Smooth muscle cell (in vitro differentiated cells): ENCODE measurements around the gene CSTF3. TPM values are rescaled to one million over a fixed set of nuclear protein-coding genes. Genes with fewer than 3 reads are reported as not detected.

Source experiments
- DNase-seq: peaks from one replicate; lab custom pipeline; 2025; ENCODE audit not compliant: unreplicated experiment; lab: John Stamatoyannopoulos, UW
- H2AFZ ChIP-seq: fragments of 200-600 bp; sonication (generic); 2 replicates; pipeline ENCODE4 v1.6.0; 2016; ENCODE audit warnings: antibody characterized with exemption, low read depth, mild to moderate bottlenecking
- H3F3A ChIP-seq: fragments of 200-600 bp; sonication (generic); 2 replicates; pipeline ENCODE4 v1.6.0; 2017; ENCODE audit warnings: antibody characterized with exemption, low read depth
- H3K27ac ChIP-seq: fragments of 200-600 bp; sonication (generic); 2 replicates; pipeline ENCODE4 v1.5.1; 2016; ENCODE audit warnings: low read depth, mild to moderate bottlenecking
- H3K27me3 ChIP-seq: fragments of 200-600 bp; sonication (generic); 2 replicates; pipeline ENCODE4 v1.6.1; 2016; ENCODE audit warnings: low read depth, mild to moderate bottlenecking
- H3K36me3 ChIP-seq: fragments of 200-600 bp; sonication (generic); 2 replicates; pipeline ENCODE4 v1.5.1; 2016; ENCODE audit warnings: low read depth
- H3K4me1 ChIP-seq: fragments of 200-600 bp; sonication (generic); 2 replicates; pipeline ENCODE4 v1.5.1; 2016; ENCODE audit warnings: low read depth
- H3K4me2 ChIP-seq: fragments of 200-600 bp; sonication (generic); 2 replicates; pipeline ENCODE4 v1.6.0; 2016; ENCODE audit warnings: mild to moderate bottlenecking
- H3K4me3 ChIP-seq: fragments of 200-600 bp; sonication (generic); 2 replicates; pipeline ENCODE4 v1.5.1; 2016; ENCODE audit warnings: mild to moderate bottlenecking
- H3K79me2 ChIP-seq: fragments of 200-600 bp; sonication (generic); 2 replicates; pipeline ENCODE4 v1.6.0; 2016; ENCODE audit warnings: low read depth, mild to moderate bottlenecking
- H3K9ac ChIP-seq: fragments of 200-600 bp; sonication (generic); 2 replicates; pipeline ENCODE4 v1.6.0; 2016; ENCODE audit warnings: low read depth
- H3K9me3 ChIP-seq: fragments of 200-600 bp; sonication (generic); replicated peaks from 2 replicates; pipeline ENCODE4 v1.5.1; 2016; ENCODE audit warnings: low read depth
- H4K20me1 ChIP-seq: fragments of 200-600 bp; sonication (generic); 2 replicates; pipeline ENCODE4 v1.6.0; 2016; ENCODE audit warnings: low read depth
- WGBS: methylation state at CpG from one replicate; pipeline ENCODE4 v1.1.7; 2016; ENCODE audit warnings: low lambda C conversion rate; 5-methylcytosine and 5-hydroxymethylcytosine counted together
- polyA plus RNA-seq: library from polyadenylated mRNA; unstranded; fragments of >200 nt; fragmentation: Nextera tagmentation; extraction: Ambion mirVana; gene quantifications from 2 replicates; pipeline ENCODE4 v1.2.1, GENCODE V29; 2016
- total RNA-seq: library from RNA; depleted of rRNA; stranded (reverse); fragments of >200 nt; gene quantifications from 2 replicates; pipeline ENCODE4 v1.2.3, GENCODE V29; 2014
- TF ChIP-seq, protein P1 (sequence below): fragments of 200-600 bp; sonication (generic); IDR thresholded peaks from 2 replicates; pipeline ENCODE4 v1.5.1; 2017; ENCODE audit warnings: borderline replicate concordance, mild to moderate bottlenecking, antibody characterized with exemption; ENCODE audit not compliant: insufficient read depth, poor library complexity, severe bottlenecking

CSTF3 gene
- total and polyA plus RNA-seq, 2 experiments from 2014 or later: 25.9 to 30.4 TPM

DNA sequence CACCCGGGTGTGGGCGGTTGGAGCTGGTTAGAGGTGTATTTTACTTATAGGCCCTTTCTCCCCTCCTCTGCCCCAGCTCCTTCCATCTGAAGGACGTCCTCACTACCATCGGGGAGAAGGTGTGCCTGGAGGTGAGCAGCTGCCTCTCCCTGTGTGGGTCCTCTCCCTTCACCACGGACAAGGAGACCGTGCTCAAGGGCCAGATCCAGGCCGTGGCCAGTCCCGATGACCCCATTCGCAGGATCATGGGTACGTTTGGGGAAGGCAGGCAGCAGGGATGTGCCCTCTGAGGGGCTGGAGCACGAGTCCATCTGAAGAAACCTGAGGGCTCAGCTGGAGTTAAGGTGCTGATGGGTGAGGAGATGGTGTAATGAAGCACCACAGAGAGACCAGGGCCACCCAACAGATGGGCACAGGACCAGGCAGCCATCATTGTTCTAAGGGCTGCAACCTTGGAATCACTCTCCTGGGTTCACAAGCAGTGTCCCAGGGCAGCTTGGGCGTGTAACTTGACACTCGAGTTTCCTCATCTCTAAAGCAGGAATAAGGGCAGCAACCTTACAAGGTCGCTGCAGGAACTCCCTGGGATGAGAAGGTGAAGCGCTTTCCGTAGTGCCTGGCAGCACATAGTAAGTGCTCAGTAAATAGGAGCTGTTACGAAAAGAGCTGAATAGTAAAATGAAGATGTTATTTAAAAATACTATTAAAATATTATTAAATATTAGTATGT is 92.5 kb downstream of the CSTF3 start:
- TF ChIP-seq, protein P1, sequence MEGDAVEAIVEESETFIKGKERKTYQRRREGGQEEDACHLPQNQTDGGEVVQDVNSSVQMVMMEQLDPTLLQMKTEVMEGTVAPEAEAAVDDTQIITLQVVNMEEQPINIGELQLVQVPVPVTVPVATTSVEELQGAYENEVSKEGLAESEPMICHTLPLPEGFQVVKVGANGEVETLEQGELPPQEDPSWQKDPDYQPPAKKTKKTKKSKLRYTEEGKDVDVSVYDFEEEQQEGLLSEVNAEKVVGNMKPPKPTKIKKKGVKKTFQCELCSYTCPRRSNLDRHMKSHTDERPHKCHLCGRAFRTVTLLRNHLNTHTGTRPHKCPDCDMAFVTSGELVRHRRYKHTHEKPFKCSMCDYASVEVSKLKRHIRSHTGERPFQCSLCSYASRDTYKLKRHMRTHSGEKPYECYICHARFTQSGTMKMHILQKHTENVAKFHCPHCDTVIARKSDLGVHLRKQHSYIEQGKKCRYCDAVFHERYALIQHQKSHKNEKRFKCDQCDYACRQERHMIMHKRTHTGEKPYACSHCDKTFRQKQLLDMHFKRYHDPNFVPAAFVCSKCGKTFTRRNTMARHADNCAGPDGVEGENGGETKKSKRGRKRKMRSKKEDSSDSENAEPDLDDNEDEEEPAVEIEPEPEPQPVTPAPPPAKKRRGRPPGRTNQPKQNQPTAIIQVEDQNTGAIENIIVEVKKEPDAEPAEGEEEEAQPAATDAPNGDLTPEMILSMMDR: no peak
- WGBS: 97% methylated on average over 17 of the region's 17 CpGs
- H3K4me2 ChIP-seq: no peak overlapping the region
- H3K36me3 ChIP-seq: peaks cover 8% of the 10 kb centered on the region
- H3K9me3 ChIP-seq: no peaks in the 10 kb centered on the region
- H3K27ac ChIP-seq: no peak overlapping the region
- no peaks in the 10 kb centered on the region for H4K20me1 ChIP-seq
- H3K27me3 ChIP-seq: no peaks in the 10 kb centered on the region
- H3K9ac ChIP-seq: no peak overlapping the region
- no peak overlapping the region for H3K4me3 ChIP-seq
- no peaks in the 10 kb centered on the region for H3K79me2 ChIP-seq
- no peak for DNase-seq
- H3K4me1 ChIP-seq: no peaks in the 10 kb centered on the region
- H2AFZ ChIP-seq: no peak overlapping the region
- no peaks in the 10 kb centered on the region for H3F3A ChIP-seq

DNA sequence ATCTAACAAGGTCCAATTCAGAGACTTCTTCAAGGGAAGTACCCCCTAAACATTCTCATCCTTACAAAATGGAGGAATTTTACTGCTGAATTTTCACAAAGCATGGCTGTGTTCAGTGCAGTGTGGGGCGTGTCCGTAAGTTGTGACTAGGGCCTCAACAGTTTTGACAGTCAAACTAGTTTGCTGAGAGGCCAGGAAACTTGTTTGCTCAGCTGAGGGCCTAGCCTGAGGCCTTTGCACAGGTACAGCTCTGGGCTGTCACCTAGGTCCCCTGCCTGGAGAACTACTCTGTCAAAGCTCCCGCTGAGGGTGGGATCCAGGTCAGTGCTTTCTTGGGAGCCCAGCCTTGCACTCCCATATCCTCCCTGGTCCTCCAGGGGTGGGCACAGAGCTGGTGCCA is 94.0 kb downstream of the CSTF3 start:
- Histone ChIP-seq H3F3A (peaks cover 3% of the 10 kb centered on the region), H3K4me3 (no peak overlapping the region), H3K4me1 (no peaks in the 10 kb centered on the region), H3K9ac (no peak overlapping the region), H3K36me3 (no peaks in the 10 kb centered on the region), H4K20me1 (no peaks in the 10 kb centered on the region), H2AFZ (no peak overlapping the region), H3K27ac (no peak overlapping the region), H3K9me3 (no peaks in the 10 kb centered on the region), H3K27me3 (no peaks in the 10 kb centered on the region), H3K79me2 (no peaks in the 10 kb centered on the region), H3K4me2 (no peak overlapping the region)
- no peak for DNase-seq
- TF ChIP-seq, protein P1: no peak
- WGBS: 92% methylated on average over 3 of the region's 3 CpGs

DNA sequence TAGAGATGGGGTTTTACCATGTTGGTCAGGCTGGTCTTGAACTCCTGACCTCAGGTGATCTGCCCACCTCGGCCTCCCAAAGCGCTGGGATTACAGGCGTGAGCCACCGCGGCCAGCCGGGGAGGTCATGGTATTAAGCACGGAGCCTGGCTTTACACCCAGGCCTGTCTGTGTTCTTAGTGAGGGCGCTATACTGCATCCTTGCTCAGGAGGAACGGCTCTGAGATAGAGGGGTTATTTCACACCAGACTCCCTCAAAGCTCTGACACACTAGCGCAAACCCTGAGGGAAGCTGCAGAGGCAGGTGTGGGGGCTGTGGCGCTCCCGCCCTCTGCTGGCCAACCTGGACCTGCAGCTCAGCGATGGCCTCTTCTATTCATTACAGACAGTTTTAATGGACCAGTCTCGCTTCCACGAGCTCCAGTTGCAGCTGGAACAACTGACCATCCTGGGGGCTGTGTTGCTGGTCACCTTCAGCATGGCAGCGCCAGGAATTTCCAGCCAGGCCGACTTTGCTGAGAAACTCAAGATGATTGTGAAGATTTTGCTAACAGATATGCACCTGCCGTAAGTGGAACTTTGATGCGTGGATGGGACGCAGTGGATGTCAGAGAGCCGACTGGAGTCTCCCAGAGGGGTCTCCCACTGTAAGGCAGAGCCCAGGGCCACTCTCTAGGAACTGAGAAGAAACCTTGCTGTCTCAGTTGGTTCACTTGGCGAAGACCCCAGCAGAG is 95.7 kb downstream of the CSTF3 start:
- Histone ChIP-seq H3K9ac (no peak overlapping the region), H3F3A (peaks cover 10% of the 10 kb centered on the region), H3K36me3 (no peaks in the 10 kb centered on the region), H4K20me1 (no peaks in the 10 kb centered on the region), H3K9me3 (no peaks in the 10 kb centered on the region), H3K27me3 (no peaks in the 10 kb centered on the region), H3K4me2 (no peak overlapping the region), H3K4me3 (no peak overlapping the region), H3K79me2 (no peaks in the 10 kb centered on the region), H3K27ac (no peak overlapping the region), H2AFZ (no peak overlapping the region), H3K4me1 (no peaks in the 10 kb centered on the region)
- WGBS: 65% methylated on average over 22 of the region's 22 CpGs
- DNase-seq: no peak
- TF ChIP-seq, protein P1: peak; percentile 88
